Testis (tissue), 3 donors: Measurements from ENCODE around the gene ASCC1. TPM values are rescaled to one million over a fixed set of nuclear protein-coding genes. Genes with fewer than 3 reads are reported as not detected.

ENCODE experiments used
- DNase-seq: peaks from one replicate; pipeline ENCODE4 v3.0.0-alpha.2; 2019
- H3K27ac ChIP-seq, 2 donors: fragments of 200-600 bp; sonication (generic); one replicate each; pipeline ENCODE4 v1.5.1; 2019
- H3K27me3 ChIP-seq: fragments of 200-600 bp; sonication (generic); one replicate; pipeline ENCODE4 v1.5.1; 2019
- H3K36me3 ChIP-seq: fragments of 200-600 bp; sonication (generic); one replicate; pipeline ENCODE4 v1.5.1; 2017; ENCODE audit warnings: low read depth; ENCODE audit errors: missing control alignments
- H3K4me1 ChIP-seq: fragments of 200-600 bp; sonication (generic); one replicate; pipeline ENCODE4 v1.5.1; 2019
- H3K4me3 ChIP-seq, 2 donors: fragments of 200-600 bp; sonication (generic); one replicate each; pipeline ENCODE4 v1.5.1; 2017 to 2019
- H3K9me3 ChIP-seq: fragments of 200-600 bp; sonication (generic); one replicate; pipeline ENCODE4 v1.5.1; 2017
- CTCF ChIP-seq, 3 experiments: fragments of 450-650 bp in 2 of 3; fragments of 200-600 bp in 1 of 3; sonication (generic) in 1 of 3; IDR thresholded peaks; one replicate each; pipeline ENCODE4 v1.5.1; 2016 to 2019; ENCODE audit warnings: antibody characterized with exemption in 3 of 3, mild to moderate bottlenecking in 2 of 3, moderate library complexity in 1 of 3
- POLR2A ChIP-seq: fragments of 450-650 bp; IDR thresholded peaks from one replicate; pipeline ENCODE4 v1.6.1; 2017; ENCODE audit warnings: antibody characterized with exemption, mild to moderate bottlenecking, moderate library complexity
- WGBS, 2 donors: methylation state at CpG; one replicate each; pipeline ENCODE4 v1.1.5; 2018; 5-methylcytosine and 5-hydroxymethylcytosine counted together
- intact Hi-C: fragments of 100-400 bp; cut with DNase I; formaldehyde crosslinking; loops from one replicate; pipeline ENCODE4 v1.15.1; 2023; ENCODE audit warnings: low total_unique reads
- polyA plus RNA-seq: library from polyadenylated mRNA; stranded (reverse); fragments of 350-450 nt; fragmentation: Illumina TruSeq; extraction: RNeasy Lipid Tissue Mini Kit (QIAGEN cat#74804); gene quantifications from one replicate; pipeline ENCODE4 v1.2.3, GENCODE V29; 2014; ENCODE audit warnings: low read depth, low replicate concordance; ENCODE audit not compliant: insufficient read depth
- total RNA-seq, 2 donors: library from RNA; depleted of rRNA; stranded (reverse); fragments of >200 nt; gene quantifications; one replicate each; pipeline ENCODE4 v1.2.3, GENCODE V29; 2016

ASCC1 gene
- total and polyA plus RNA-seq, 3 donors from 2014 or later: 47.4 to 58.3 (median 48.8) TPM

- 94 to 97% methylated on average over 4 of the region's 4 CpGs for WGBS, 2 donors
- DNase-seq: no peak
- TF ChIP-seq POLR2A (no peak), CTCF (IDR thresholded peaks at IDR 0.05) (no peak)
- no peaks in the 10 kb centered on the region for H3K9me3 ChIP-seq
- H3K36me3 ChIP-seq: no peaks in the 10 kb centered on the region
- H3K4me3 ChIP-seq: no peak overlapping the region
- intact Hi-C loops: no loop called here
- no peaks in the 10 kb centered on the region for H3K27me3 ChIP-seq
- peak overlapping the region in 1 of 2 donors; percentile 60 for H3K27ac ChIP-seq
- peaks cover 26% of the 10 kb centered on the region for H3K4me1 ChIP-seq
These were observed 120.9 kb downstream of the ASCC1 start for GRCh38 chr10:72095195-72095594.

- Histone ChIP-seq H3K4me3 (no peak overlapping the region), H3K27ac (no peak overlapping the region), H3K9me3 (no peaks in the 10 kb centered on the region), H3K36me3 (no peaks in the 10 kb centered on the region), H3K27me3 (no peaks in the 10 kb centered on the region), H3K4me1 (peaks cover 26% of the 10 kb centered on the region)
- intact Hi-C loops: no loop called here
- DNase-seq: no peak
- 96 to 100% methylated on average over 2 of the region's 2 CpGs for WGBS, 2 donors
- no peak for TF ChIP-seq CTCF (IDR thresholded peaks at IDR 0.05)
- TF ChIP-seq POLR2A: no peak
These were observed 121.5 kb downstream of the ASCC1 start for GRCh38 chr10:72094574-72094973.

- 82 to 98% methylated on average over 4 of the region's 4 CpGs for WGBS, 2 donors
- Histone ChIP-seq H3K27me3 (no peaks in the 10 kb centered on the region), H3K36me3 (no peaks in the 10 kb centered on the region)
These were observed 122.6 kb downstream of the ASCC1 start for GRCh38 chr10:72093450-72093849.

GRCh38 chr10:72092987-72093386, 123.1 kb downstream of the ASCC1 start:
- Histone ChIP-seq H3K9me3 (no peaks in the 10 kb centered on the region), H3K4me1 (peaks cover 27% of the 10 kb centered on the region), H3K36me3 (no peaks in the 10 kb centered on the region), H3K27me3 (no peaks in the 10 kb centered on the region), H3K27ac (no peak overlapping the region), H3K4me3 (no peak overlapping the region)
- intact Hi-C loops: no loop called here
- 94 to 97% methylated on average over 2 of the region's 2 CpGs for WGBS, 2 donors
- TF ChIP-seq CTCF (IDR thresholded peaks at IDR 0.05): no peak
- TF ChIP-seq POLR2A: no peak
- DNase-seq: peak; percentile 1

More at GRCh38 chr10:72093450-72093849, 122.6 kb downstream of the ASCC1 start:
- intact Hi-C loops: no loop called here
- TF ChIP-seq CTCF (IDR thresholded peaks at IDR 0.05) (no peak), POLR2A (no peak)
- no peak overlapping the region for H3K27ac ChIP-seq
- H3K4me1 ChIP-seq: peaks cover 26% of the 10 kb centered on the region
- DNase-seq: no peak
- H3K9me3 ChIP-seq: no peaks in the 10 kb centered on the region
- H3K4me3 ChIP-seq: no peak overlapping the region

GRCh38 chr10:72092171-72092924, 123.7 kb downstream of the ASCC1 start:
- Histone ChIP-seq H3K27ac (no peak overlapping the region), H3K36me3 (no peaks in the 10 kb centered on the region), H3K9me3 (no peaks in the 10 kb centered on the region), H3K4me3 (no peak overlapping the region), H3K4me1 (peaks cover 23% of the 10 kb centered on the region), H3K27me3 (no peaks in the 10 kb centered on the region)
- intact Hi-C loops: no loop called here
- peak; percentile 12 for DNase-seq
- TF ChIP-seq POLR2A (no peak), CTCF (IDR thresholded peaks at IDR 0.05) (no peak)
- WGBS, 2 donors: 90 to 95% methylated on average over 8 of the region's 8 CpGs
